Mesothelial cell of epicardium (in vitro differentiated cells): Measurements from ENCODE around the gene UBL4B. TPM values are rescaled to one million over a fixed set of nuclear protein-coding genes. Genes with fewer than 3 reads are reported as not detected.

Experiments used
- DNase-seq, 2 experiments: peaks; one replicate each; pipeline ENCODE4 v3.0.0; 2021; ENCODE audit warnings: low spot score in 2 of 2; ENCODE audit not compliant: unreplicated experiment in 2 of 2
- H3K27ac Mint-ChIP-seq: 2 replicates; pipeline ENCODE4 v1.8.0; 2021; ENCODE audit warnings: mixed read lengths
- H3K27me3 Mint-ChIP-seq: 2 replicates; pipeline ENCODE4 v1.8.0; 2021; ENCODE audit warnings: low read depth, mixed read lengths
- H3K36me3 Mint-ChIP-seq: 2 replicates; pipeline ENCODE4 v1.8.0; 2021; ENCODE audit warnings: mixed read lengths
- H3K4me1 Mint-ChIP-seq: 2 replicates; pipeline ENCODE4 v1.8.0; 2021; ENCODE audit warnings: mixed read lengths
- H3K4me3 Mint-ChIP-seq: 2 replicates; pipeline ENCODE4 v1.8.0; 2021; ENCODE audit warnings: mild to moderate bottlenecking, moderate library complexity, mixed read lengths
- H3K9me3 Mint-ChIP-seq: 2 replicates; pipeline ENCODE4 v1.8.0; 2021; ENCODE audit warnings: mixed read lengths
- CTCF ChIP-seq: fragments of 200-600 bp; sonication (generic); IDR thresholded peaks from one replicate; pipeline ENCODE4 v1.5.0; 2021; ENCODE audit warnings: antibody characterized with exemption; ENCODE audit not compliant: unreplicated experiment
- total RNA-seq: library from RNA; stranded (reverse); gene quantifications from 3 replicates; pipeline ENCODE4 v1.2.1, GENCODE V29; 2021

The UBL4B gene
- total RNA-seq, 1 donor from 2014 or later, result 10.7 TPM

- Mint-ChIP-seq H3K36me3 (peaks cover 4% of the 10 kb centered on the region), H3K27me3 (peaks cover 9% of the 10 kb centered on the region), H3K4me3 (no peak overlapping the region), H3K27ac (peak overlapping the region; percentile 87), H3K9me3 (no peaks in the 10 kb centered on the region), H3K4me1 (peaks cover 76% of the 10 kb centered on the region)
- peak in 1 of 2 experiments; percentile 53 for DNase-seq
- peak; percentile 80 for TF ChIP-seq CTCF
Observed at GRCh38 chr1:110087812-110088738, 24.2 kb upstream of the UBL4B start.

- Mint-ChIP-seq H3K27me3 (peaks cover 4% of the 10 kb centered on the region), H3K27ac (peak overlapping the region; percentile 21), H3K36me3 (no peaks in the 10 kb centered on the region), H3K4me1 (peaks cover 72% of the 10 kb centered on the region), H3K9me3 (no peaks in the 10 kb centered on the region), H3K4me3 (no peak overlapping the region)
- no peak for DNase-seq
- TF ChIP-seq CTCF, result no peak
Observed at GRCh38 chr1:110088739-110089316, 23.4 kb upstream of the UBL4B start.

- no peaks in the 10 kb centered on the region for H3K9me3 Mint-ChIP-seq
- H3K27ac Mint-ChIP-seq, result peak overlapping the region; percentile 8
- peaks cover 3% of the 10 kb centered on the region for H3K27me3 Mint-ChIP-seq
- no peak overlapping the region for H3K4me3 Mint-ChIP-seq
- DNase-seq, result no peak
- no peak for TF ChIP-seq CTCF
- H3K4me1 Mint-ChIP-seq, result peaks cover 72% of the 10 kb centered on the region
- H3K36me3 Mint-ChIP-seq, result no peaks in the 10 kb centered on the region
Observed at GRCh38 chr1:110089561-110090275, 22.5 kb upstream of the UBL4B start.

GRCh38 chr1:110091381-110091780 is 20.9 kb upstream of the UBL4B start:
- no peak overlapping the region for H3K27ac Mint-ChIP-seq
- H3K4me1 Mint-ChIP-seq, result peaks cover 65% of the 10 kb centered on the region
- no peak overlapping the region for H3K4me3 Mint-ChIP-seq
- no peaks in the 10 kb centered on the region for H3K36me3 Mint-ChIP-seq
- no peak for TF ChIP-seq CTCF
- DNase-seq, result no peak
- peaks cover 2% of the 10 kb centered on the region for H3K27me3 Mint-ChIP-seq
- no peaks in the 10 kb centered on the region for H3K9me3 Mint-ChIP-seq

GRCh38 chr1:110091791-110092190 is 20.5 kb upstream of the UBL4B start:
- no peaks in the 10 kb centered on the region for H3K9me3 Mint-ChIP-seq
- no peak for DNase-seq
- no peak for TF ChIP-seq CTCF
- H3K4me1 Mint-ChIP-seq, result peaks cover 65% of the 10 kb centered on the region
- H3K36me3 Mint-ChIP-seq, result no peaks in the 10 kb centered on the region
- peaks cover 2% of the 10 kb centered on the region for H3K27me3 Mint-ChIP-seq
- no peak overlapping the region for H3K4me3 Mint-ChIP-seq
- peak overlapping the region; percentile 35 for H3K27ac Mint-ChIP-seq
